GM12873 (cell line): ENCODE results near the gene SPATA31C1.

Source experiments
- CTCF ChIP-seq: IDR thresholded peaks from 2 replicates; pipeline ENCODE4 v1.5.1; 2012; ENCODE audit warnings: low read depth, mild to moderate bottlenecking, moderate library complexity, low read length, control low read depth; ENCODE audit not compliant: insufficient read depth; ENCODE audit errors: missing control alignments

Gene SPATA31C1

GRCh38 chr9:87894998-87895625, 22.6 kb upstream of the SPATA31C1 start:
- TF ChIP-seq CTCF, result no peak

GRCh38 chr9:87896891-87897290, 20.9 kb upstream of the SPATA31C1 start:
- no peak for TF ChIP-seq CTCF

GRCh38 chr9:87898151-87898550, 19.6 kb upstream of the SPATA31C1 start:
- no peak for TF ChIP-seq CTCF

- no peak for TF ChIP-seq CTCF
Measured at GRCh38 chr9:87909310-87910041, 8.3 kb upstream of the SPATA31C1 start.

GRCh38 chr9:87910821-87911220, 6.9 kb upstream of the SPATA31C1 start:
- TF ChIP-seq CTCF, result no peak

- TF ChIP-seq CTCF, result no peak
Measured at GRCh38 chr9:87944096-87944495, 26.3 kb downstream of the SPATA31C1 start.

- TF ChIP-seq CTCF, result no peak
Measured at GRCh38 chr9:87944682-87945081, 26.9 kb downstream of the SPATA31C1 start.
